Muscle of arm (tissue), 12 donors: ENCODE measurements around the gene SKIC8. TPM values are rescaled to one million over a fixed set of nuclear protein-coding genes. Genes with fewer than 3 reads are reported as not detected.
"Not testable (repeated sequence)": the region's sequence is repeated elsewhere in the genome, so short reads cannot be mapped to it uniquely, and the experiment has no call there.

Experiments
- DNase-seq: peaks from one replicate; pipeline ENCODE4 v3.0.0-alpha.2; 2013
- polyA plus RNA-seq, 12 donors: library from polyadenylated mRNA; unstranded; fragments of 120-200 nt; gene quantifications; one replicate each; pipeline ENCODE4 v1.2.1, GENCODE V29; 2013; ENCODE audit not compliant: insufficient read length in 12 of 12

Gene SKIC8
- polyA plus RNA-seq, 12 donors: 39.7 to 79.2 (median 57.0) TPM; not detected in 1

- DNase-seq: no peak
Measured at GRCh38 chr15:78261062-78261461, 38.3 kb downstream of the SKIC8 start.

GRCh38 chr15:78260489-78260888, 38.9 kb downstream of the SKIC8 start:
- no peak for DNase-seq

- no peak for DNase-seq
Measured at GRCh38 chr15:78259232-78259631, 40.2 kb downstream of the SKIC8 start.

- no peak for DNase-seq
Measured at GRCh38 chr15:78257681-78258080, 41.7 kb downstream of the SKIC8 start.

GRCh38 chr15:78256044-78256437, 43.4 kb downstream of the SKIC8 start:
- DNase-seq: no peak

- no peak for DNase-seq
Measured at GRCh38 chr15:78255421-78256043, 43.9 kb downstream of the SKIC8 start.

- no peak for DNase-seq
Measured at GRCh38 chr15:78251136-78251535, 48.3 kb downstream of the SKIC8 start.

GRCh38 chr15:78249131-78249530, 50.3 kb downstream of the SKIC8 start:
- no peak for DNase-seq

GRCh38 chr15:78247911-78248310, 51.5 kb downstream of the SKIC8 start:
- DNase-seq: no peak

- not testable (repeated sequence) for DNase-seq
Measured at GRCh38 chr15:78245976-78246620, 53.3 kb downstream of the SKIC8 start.

GRCh38 chr15:78245392-78245791, 54.0 kb downstream of the SKIC8 start:
- not testable (repeated sequence) for DNase-seq

GRCh38 chr15:78244893-78245292, 54.5 kb downstream of the SKIC8 start:
- DNase-seq: no peak

GRCh38 chr15:78244101-78244500, 55.3 kb downstream of the SKIC8 start:
- no peak for DNase-seq

GRCh38 chr15:78243491-78243941, 55.9 kb downstream of the SKIC8 start:
- no peak for DNase-seq

- no peak for DNase-seq
Measured at GRCh38 chr15:78243058-78243457, 56.4 kb downstream of the SKIC8 start.

GRCh38 chr15:78242128-78242527, 57.3 kb downstream of the SKIC8 start:
- DNase-seq: no peak

GRCh38 chr15:78241017-78241416, 58.4 kb downstream of the SKIC8 start:
- peak; percentile 84 for DNase-seq

- no peak for DNase-seq
Measured at GRCh38 chr15:78239811-78240210, 59.6 kb downstream of the SKIC8 start.

- no peak for DNase-seq
Measured at GRCh38 chr15:78237146-78237545, 62.3 kb downstream of the SKIC8 start.

- no peak for DNase-seq
Measured at GRCh38 chr15:78236491-78236890, 62.9 kb downstream of the SKIC8 start.

GRCh38 chr15:78234515-78235040, 64.8 kb downstream of the SKIC8 start, which contains the start of gene ACSBG1:
TSS of gene ACSBG1 (minus strand) at chr15:78234565. CDS start at chr15:78234501, 64 bp downstream.
- no peak for DNase-seq

GRCh38 chr15:78233496-78233895, 65.9 kb downstream of the SKIC8 start:
- no peak for DNase-seq
